ENCODE data around the gene C1orf167.

C1orf167 gene
- 0 to 1.3 (median 0.06) reads per million in 9 experiments for total RNA-seq

- Mint-ChIP-seq H3K27ac (no peak within 1 kb of the TSS), H3K27me3 (peaks cover 29 to 50% of the 10 kb centered on the region in 2 donors), H3K4me3 (peak within 1 kb of the TSS; percentile 40), H3K4me1 (ENCODE audit: low read depth in 2 of 2) (peaks cover 2 to 4% of the 10 kb centered on the region in 2 donors), H3K9me3 (no peaks in the 10 kb centered on the region), H3K36me3 (ENCODE audit: insufficient read depth) (peaks cover 6% of the 10 kb centered on the region)
- DNase-seq (peak in 1 of 3 experiments; percentile 9), ATAC-seq (replicated peaks) (peak; percentile 59)
These were observed at the start of gene C1orf167 for GRCh38 chr1:11761988-11762406. C1orf167 (plus strand) TSS chr1:11762193; CDS start chr1:11764401, 2,208 bp downstream.

- Mint-ChIP-seq H3K9me3 (no peaks in the 10 kb centered on the region), H3K4me3 (no peak overlapping the region), H3K36me3 (ENCODE audit: insufficient read depth) (peaks cover 14% of the 10 kb centered on the region), H3K4me1 (ENCODE audit: low read depth in 2 of 2) (peaks cover 5 to 7% of the 10 kb centered on the region in 2 donors), H3K27me3 (peaks cover 0 to 11% of the 10 kb centered on the region in 2 donors), H3K27ac (no peak overlapping the region)
- DNase-seq (no peak), ATAC-seq (replicated peaks) (no peak)
These were observed 49.7 kb upstream of the C1orf167 start for GRCh38 chr1:11712285-11712684.

GRCh38 chr1:11713095-11713494 is 48.9 kb upstream of the C1orf167 start:
- Mint-ChIP-seq H3K27ac (no peak overlapping the region), H3K4me1 (ENCODE audit: low read depth in 2 of 2) (peaks cover 5% of the 10 kb centered on the region in 2 donors), H3K36me3 (ENCODE audit: insufficient read depth) (peaks cover 13% of the 10 kb centered on the region), H3K9me3 (no peaks in the 10 kb centered on the region), H3K4me3 (no peak overlapping the region), H3K27me3 (peaks cover 0 to 11% of the 10 kb centered on the region in 2 donors)
- DNase-seq (no peak), ATAC-seq (replicated peaks) (no peak)

- Mint-ChIP-seq H3K4me3 (no peak overlapping the region), H3K27me3 (no peaks in the 10 kb centered on the region), H3K36me3 (ENCODE audit: insufficient read depth) (peaks cover 26% of the 10 kb centered on the region), H3K27ac (no peak overlapping the region), H3K9me3 (no peaks in the 10 kb centered on the region), H3K4me1 (ENCODE audit: low read depth in 2 of 2) (peaks cover 11 to 13% of the 10 kb centered on the region in 2 donors)
- DNase-seq (no peak), ATAC-seq (replicated peaks) (no peak)
These were observed 47.0 kb upstream of the C1orf167 start for GRCh38 chr1:11714831-11715575.

GRCh38 chr1:11719313-11720032 is 42.5 kb upstream of the C1orf167 start:
- Mint-ChIP-seq H3K27ac (peak overlapping the region; percentile 94), H3K9me3 (no peaks in the 10 kb centered on the region), H3K4me3 (peak overlapping the region; percentile 79 to 90), H3K4me1 (ENCODE audit: low read depth in 2 of 2) (peaks cover 11 to 13% of the 10 kb centered on the region in 2 donors), H3K36me3 (ENCODE audit: insufficient read depth) (peaks cover 17% of the 10 kb centered on the region), H3K27me3 (no peaks in the 10 kb centered on the region)
- peak; percentile 87 to 90 (median 88) for DNase-seq
- peak; percentile 89 for ATAC-seq (replicated peaks)

- no peak for ATAC-seq (replicated peaks)
- Mint-ChIP-seq H3K4me3 (peak overlapping the region; percentile 79 to 90), H3K27me3 (no peaks in the 10 kb centered on the region), H3K27ac (peak overlapping the region; percentile 94), H3K36me3 (ENCODE audit: insufficient read depth) (peaks cover 17% of the 10 kb centered on the region), H3K9me3 (no peaks in the 10 kb centered on the region), H3K4me1 (ENCODE audit: low read depth in 2 of 2) (peaks cover 13% of the 10 kb centered on the region in 2 donors)
- DNase-seq, result no peak
These were observed 42.0 kb upstream of the C1orf167 start for GRCh38 chr1:11720033-11720376.

GRCh38 chr1:11720525-11720924 is 41.5 kb upstream of the C1orf167 start:
- no peaks in the 10 kb centered on the region for H3K9me3 Mint-ChIP-seq
- H3K27ac Mint-ChIP-seq, result no peak overlapping the region
- ATAC-seq (replicated peaks) (no peak), DNase-seq (no peak)
- H3K4me3 Mint-ChIP-seq, result peak overlapping the region in 1 of 2 donors; percentile 14
- peaks cover 17% of the 10 kb centered on the region for H3K36me3 Mint-ChIP-seq (ENCODE audit: insufficient read depth)
- peaks cover 13% of the 10 kb centered on the region in 2 donors for H3K4me1 Mint-ChIP-seq (ENCODE audit: low read depth in 2 of 2)
- H3K27me3 Mint-ChIP-seq, result no peaks in the 10 kb centered on the region

GRCh38 chr1:11721311-11721710 is 40.7 kb upstream of the C1orf167 start:
- no peak for DNase-seq
- Mint-ChIP-seq H3K36me3 (ENCODE audit: insufficient read depth) (peaks cover 17% of the 10 kb centered on the region), H3K4me3 (no peak overlapping the region), H3K9me3 (no peaks in the 10 kb centered on the region), H3K27ac (no peak overlapping the region), H3K27me3 (no peaks in the 10 kb centered on the region), H3K4me1 (ENCODE audit: low read depth in 2 of 2) (peaks cover 13% of the 10 kb centered on the region in 2 donors)
- ATAC-seq (replicated peaks), result no peak

- H3K27ac Mint-ChIP-seq, result no peak overlapping the region
- no peaks in the 10 kb centered on the region for H3K27me3 Mint-ChIP-seq
- no peak overlapping the region for H3K4me3 Mint-ChIP-seq
- H3K9me3 Mint-ChIP-seq, result no peaks in the 10 kb centered on the region
- peaks cover 13% of the 10 kb centered on the region in 2 donors for H3K4me1 Mint-ChIP-seq (ENCODE audit: low read depth in 2 of 2)
- DNase-seq, result no peak
- ATAC-seq (replicated peaks), result no peak
- peaks cover 13% of the 10 kb centered on the region for H3K36me3 Mint-ChIP-seq (ENCODE audit: insufficient read depth)
These were observed 39.5 kb upstream of the C1orf167 start for GRCh38 chr1:11722538-11722937.

GRCh38 chr1:11725616-11726015 is 36.4 kb upstream of the C1orf167 start:
- peaks cover 12 to 18% of the 10 kb centered on the region in 2 donors for H3K4me1 Mint-ChIP-seq (ENCODE audit: low read depth in 2 of 2)
- no peak overlapping the region for H3K27ac Mint-ChIP-seq

GRCh38 chr1:11727119-11727518 is 34.9 kb upstream of the C1orf167 start:
- Mint-ChIP-seq H3K9me3 (no peaks in the 10 kb centered on the region), H3K4me1 (ENCODE audit: low read depth in 2 of 2) (peaks cover 22 to 23% of the 10 kb centered on the region in 2 donors), H3K27me3 (no peaks in the 10 kb centered on the region), H3K4me3 (no peak overlapping the region), H3K27ac (no peak overlapping the region), H3K36me3 (ENCODE audit: insufficient read depth) (peaks cover 3% of the 10 kb centered on the region)
- DNase-seq (no peak), ATAC-seq (replicated peaks) (no peak)

More at GRCh38 chr1:11725616-11726015, 36.4 kb upstream of the C1orf167 start:
- H3K9me3 Mint-ChIP-seq, result no peaks in the 10 kb centered on the region
- no peaks in the 10 kb centered on the region for H3K36me3 Mint-ChIP-seq (ENCODE audit: insufficient read depth)
- H3K4me3 Mint-ChIP-seq, result no peak overlapping the region
- ATAC-seq (replicated peaks), result no peak
- DNase-seq, result no peak
- H3K27me3 Mint-ChIP-seq, result no peaks in the 10 kb centered on the region

- no peak for ATAC-seq (replicated peaks)
- Mint-ChIP-seq H3K27me3 (no peaks in the 10 kb centered on the region), H3K4me1 (ENCODE audit: low read depth in 2 of 2) (peaks cover 22 to 23% of the 10 kb centered on the region in 2 donors), H3K4me3 (no peak overlapping the region), H3K9me3 (no peaks in the 10 kb centered on the region), H3K27ac (no peak overlapping the region), H3K36me3 (ENCODE audit: insufficient read depth) (peaks cover 3% of the 10 kb centered on the region)
- no peak for DNase-seq
These were observed 33.7 kb upstream of the C1orf167 start for GRCh38 chr1:11728126-11728806.

- DNase-seq (no peak), ATAC-seq (replicated peaks) (no peak)
- Mint-ChIP-seq H3K4me1 (ENCODE audit: low read depth in 2 of 2) (peaks cover 22 to 23% of the 10 kb centered on the region in 2 donors), H3K36me3 (ENCODE audit: insufficient read depth) (peaks cover 3% of the 10 kb centered on the region), H3K27me3 (no peaks in the 10 kb centered on the region), H3K9me3 (no peaks in the 10 kb centered on the region), H3K27ac (no peak overlapping the region), H3K4me3 (peak overlapping the region; percentile 84 to 91)
These were observed 32.9 kb upstream of the C1orf167 start for GRCh38 chr1:11729155-11729497.
